ENCODE results near the gene SUPT3H.

- TF ChIP-seq CTCF (IDR thresholded peaks at IDR 0.05) (no peak), POLR2A (IDR thresholded peaks at IDR 0.05) (no peak)
These were observed 26.7 kb downstream of the SUPT3H start for GRCh38 chr6:45351076-45351475.

Measured in lower leg skin (tissue), 3 donors.